Smooth muscle cell (in vitro differentiated cells): ENCODE data around the gene UNC13C. TPM values are rescaled to one million over a fixed set of nuclear protein-coding genes. Genes with fewer than 3 reads are reported as not detected.

Experiments used
- DNase-seq: peaks from one replicate; lab custom pipeline; 2025; ENCODE audit not compliant: unreplicated experiment; lab: John Stamatoyannopoulos, UW
- H2AFZ ChIP-seq: fragments of 200-600 bp; sonication (generic); 2 replicates; pipeline ENCODE4 v1.6.0; 2016; ENCODE audit warnings: antibody characterized with exemption, low read depth, mild to moderate bottlenecking
- H3F3A ChIP-seq: fragments of 200-600 bp; sonication (generic); 2 replicates; pipeline ENCODE4 v1.6.0; 2017; ENCODE audit warnings: antibody characterized with exemption, low read depth
- H3K27ac ChIP-seq: fragments of 200-600 bp; sonication (generic); 2 replicates; pipeline ENCODE4 v1.5.1; 2016; ENCODE audit warnings: low read depth, mild to moderate bottlenecking
- H3K27me3 ChIP-seq: fragments of 200-600 bp; sonication (generic); 2 replicates; pipeline ENCODE4 v1.6.1; 2016; ENCODE audit warnings: low read depth, mild to moderate bottlenecking
- H3K36me3 ChIP-seq: fragments of 200-600 bp; sonication (generic); 2 replicates; pipeline ENCODE4 v1.5.1; 2016; ENCODE audit warnings: low read depth
- H3K4me1 ChIP-seq: fragments of 200-600 bp; sonication (generic); 2 replicates; pipeline ENCODE4 v1.5.1; 2016; ENCODE audit warnings: low read depth
- H3K4me2 ChIP-seq: fragments of 200-600 bp; sonication (generic); 2 replicates; pipeline ENCODE4 v1.6.0; 2016; ENCODE audit warnings: mild to moderate bottlenecking
- H3K4me3 ChIP-seq: fragments of 200-600 bp; sonication (generic); 2 replicates; pipeline ENCODE4 v1.5.1; 2016; ENCODE audit warnings: mild to moderate bottlenecking
- H3K79me2 ChIP-seq: fragments of 200-600 bp; sonication (generic); 2 replicates; pipeline ENCODE4 v1.6.0; 2016; ENCODE audit warnings: low read depth, mild to moderate bottlenecking
- H3K9ac ChIP-seq: fragments of 200-600 bp; sonication (generic); 2 replicates; pipeline ENCODE4 v1.6.0; 2016; ENCODE audit warnings: low read depth
- H3K9me3 ChIP-seq: fragments of 200-600 bp; sonication (generic); replicated peaks from 2 replicates; pipeline ENCODE4 v1.5.1; 2016; ENCODE audit warnings: low read depth
- H4K20me1 ChIP-seq: fragments of 200-600 bp; sonication (generic); 2 replicates; pipeline ENCODE4 v1.6.0; 2016; ENCODE audit warnings: low read depth
- CTCF ChIP-seq: fragments of 200-600 bp; sonication (generic); IDR thresholded peaks from 2 replicates; pipeline ENCODE4 v1.5.1; 2017; ENCODE audit warnings: borderline replicate concordance, mild to moderate bottlenecking, antibody characterized with exemption; ENCODE audit not compliant: insufficient read depth, poor library complexity, severe bottlenecking
- WGBS: methylation state at CpG from one replicate; pipeline ENCODE4 v1.1.7; 2016; ENCODE audit warnings: low lambda C conversion rate; 5-methylcytosine and 5-hydroxymethylcytosine counted together
- polyA plus RNA-seq: library from polyadenylated mRNA; unstranded; fragments of >200 nt; fragmentation: Nextera tagmentation; extraction: Ambion mirVana; gene quantifications from 2 replicates; pipeline ENCODE4 v1.2.1, GENCODE V29; 2016
- total RNA-seq: library from RNA; depleted of rRNA; stranded (reverse); fragments of >200 nt; gene quantifications from 2 replicates; pipeline ENCODE4 v1.2.3, GENCODE V29; 2014

UNC13C gene
- total and polyA plus RNA-seq, 2 experiments from 2014 or later = 0.85 to 4.0 TPM

- no peaks in the 10 kb centered on the region for H3K27me3 ChIP-seq
- no peaks in the 10 kb centered on the region for H4K20me1 ChIP-seq
- H3K79me2 ChIP-seq = no peaks in the 10 kb centered on the region
- DNase-seq = no peak
- no peak overlapping the region for H2AFZ ChIP-seq
- no peak overlapping the region for H3K27ac ChIP-seq
- H3K36me3 ChIP-seq = no peaks in the 10 kb centered on the region
- H3K4me2 ChIP-seq = no peak overlapping the region
- no peak for TF ChIP-seq CTCF
- no peaks in the 10 kb centered on the region for H3F3A ChIP-seq
- no peak overlapping the region for H3K4me3 ChIP-seq
- H3K9ac ChIP-seq = no peak overlapping the region
- no peaks in the 10 kb centered on the region for H3K4me1 ChIP-seq
- no peaks in the 10 kb centered on the region for H3K9me3 ChIP-seq
- 75% methylated on average over 4 of the region's 4 CpGs for WGBS
These were observed 615.9 kb downstream of the UNC13C start for GRCh38 chr15:54594115-54594514.

GRCh38 chr15:54599386-54599785 is 621.1 kb downstream of the UNC13C start:
- Histone ChIP-seq H3K4me3 (no peak overlapping the region), H3F3A (no peaks in the 10 kb centered on the region), H3K9ac (no peak overlapping the region), H3K79me2 (no peaks in the 10 kb centered on the region), H3K9me3 (no peaks in the 10 kb centered on the region), H3K4me2 (no peak overlapping the region), H3K36me3 (no peaks in the 10 kb centered on the region), H4K20me1 (no peaks in the 10 kb centered on the region), H3K4me1 (no peaks in the 10 kb centered on the region), H3K27me3 (no peaks in the 10 kb centered on the region), H3K27ac (no peak overlapping the region), H2AFZ (no peak overlapping the region)
- no peak for DNase-seq
- WGBS = 75% methylated on average over 3 of the region's 3 CpGs
- TF ChIP-seq CTCF = no peak

GRCh38 chr15:54605043-54605442 is 626.8 kb downstream of the UNC13C start:
- no peak overlapping the region for H3K27ac ChIP-seq
- H3K9me3 ChIP-seq = no peaks in the 10 kb centered on the region
- no peak overlapping the region for H2AFZ ChIP-seq
- DNase-seq = no peak
- H3K79me2 ChIP-seq = no peaks in the 10 kb centered on the region
- no peaks in the 10 kb centered on the region for H4K20me1 ChIP-seq
- no peaks in the 10 kb centered on the region for H3K27me3 ChIP-seq
- no peak for TF ChIP-seq CTCF
- 56% methylated on average over 2 of the region's 2 CpGs for WGBS
- H3K9ac ChIP-seq = no peak overlapping the region
- no peaks in the 10 kb centered on the region for H3K36me3 ChIP-seq
- no peak overlapping the region for H3K4me3 ChIP-seq
- H3K4me1 ChIP-seq = no peaks in the 10 kb centered on the region
- no peak overlapping the region for H3K4me2 ChIP-seq
- no peaks in the 10 kb centered on the region for H3F3A ChIP-seq

- no peak overlapping the region for H3K4me2 ChIP-seq
- TF ChIP-seq CTCF = no peak
- DNase-seq = no peak
- no peaks in the 10 kb centered on the region for H3K9me3 ChIP-seq
- WGBS = 79% methylated on average over 4 of the region's 4 CpGs
- H3K27me3 ChIP-seq = no peaks in the 10 kb centered on the region
- no peaks in the 10 kb centered on the region for H3K79me2 ChIP-seq
- H2AFZ ChIP-seq = no peak overlapping the region
- no peaks in the 10 kb centered on the region for H3K4me1 ChIP-seq
- no peak overlapping the region for H3K27ac ChIP-seq
- no peak overlapping the region for H3K4me3 ChIP-seq
- H3K36me3 ChIP-seq = no peaks in the 10 kb centered on the region
- no peak overlapping the region for H3K9ac ChIP-seq
- H4K20me1 ChIP-seq = no peaks in the 10 kb centered on the region
- no peaks in the 10 kb centered on the region for H3F3A ChIP-seq
These were observed 627.3 kb downstream of the UNC13C start for GRCh38 chr15:54605556-54605955.
